IPS-NIHi11 (cell line): ENCODE measurements around the gene UNK.
"Not testable (repeated sequence)": the region's sequence is repeated elsewhere in the genome, so short reads cannot be mapped to it uniquely, and the experiment has no call there.

Source experiments
- DNase-seq: peaks from one replicate; pipeline ENCODE4 v3.0.0; 2012; ENCODE audit warnings: mixed read lengths, low spot score

The UNK gene

DNA sequence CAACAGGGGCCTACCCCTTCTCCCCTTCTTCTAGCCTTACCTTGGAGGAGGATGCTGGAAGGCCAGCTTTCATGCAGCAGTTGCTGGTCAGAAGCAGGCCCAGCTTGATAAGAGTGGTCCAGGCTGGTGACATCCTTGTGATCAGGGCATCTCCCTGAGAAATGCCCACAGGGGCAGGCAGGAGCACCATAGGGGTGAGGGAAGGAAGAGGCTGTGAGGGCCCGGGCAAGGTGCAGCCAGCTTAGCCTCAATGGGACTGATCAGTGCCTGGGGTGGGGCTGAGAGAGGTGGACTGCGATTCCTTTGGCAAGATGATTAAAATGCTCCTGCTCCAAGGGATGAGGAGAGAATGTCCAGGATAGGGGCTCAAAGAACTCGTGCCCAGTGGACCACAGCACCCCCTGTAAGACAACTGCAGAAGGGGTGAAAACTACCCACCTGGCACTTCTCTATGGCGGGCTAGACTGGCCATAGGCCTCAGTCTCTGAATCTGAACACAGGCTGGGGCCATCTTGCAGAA lies 10.1 kb upstream of the UNK start:
- no peak for DNase-seq

DNA sequence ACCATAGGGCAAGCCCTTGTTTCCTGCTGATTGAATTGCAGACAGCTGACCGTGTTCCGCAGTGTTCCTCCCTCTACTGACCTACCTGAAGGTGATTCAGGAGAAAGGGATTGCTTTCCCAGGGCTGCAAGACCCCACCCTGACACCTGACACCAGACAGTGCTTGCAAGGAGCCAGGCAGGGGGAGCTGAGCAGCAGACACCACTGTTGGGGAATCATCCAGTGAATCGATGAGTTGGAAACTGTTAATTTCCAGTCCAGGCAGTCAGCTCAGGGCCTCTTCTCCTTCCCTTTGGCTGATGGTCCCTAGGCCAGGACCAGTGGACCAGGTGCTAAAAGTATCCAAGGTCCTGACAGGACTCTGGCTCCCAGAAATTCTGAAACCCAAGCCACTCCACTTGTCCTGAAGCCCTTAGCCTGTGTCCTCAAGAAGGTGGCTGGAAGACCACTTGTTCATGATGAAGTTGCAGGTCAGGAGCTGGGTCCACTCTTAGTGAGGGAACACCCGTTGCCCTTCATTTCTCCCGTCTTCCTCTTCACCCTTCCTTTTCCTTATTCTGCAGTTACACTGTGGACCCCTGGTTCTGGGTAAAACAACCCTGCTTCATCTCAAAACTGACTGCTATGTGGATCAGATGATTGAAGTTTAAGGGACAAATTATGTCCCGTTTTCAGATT lies 9.5 kb upstream of the UNK start:
- DNase-seq: no peak

DNA sequence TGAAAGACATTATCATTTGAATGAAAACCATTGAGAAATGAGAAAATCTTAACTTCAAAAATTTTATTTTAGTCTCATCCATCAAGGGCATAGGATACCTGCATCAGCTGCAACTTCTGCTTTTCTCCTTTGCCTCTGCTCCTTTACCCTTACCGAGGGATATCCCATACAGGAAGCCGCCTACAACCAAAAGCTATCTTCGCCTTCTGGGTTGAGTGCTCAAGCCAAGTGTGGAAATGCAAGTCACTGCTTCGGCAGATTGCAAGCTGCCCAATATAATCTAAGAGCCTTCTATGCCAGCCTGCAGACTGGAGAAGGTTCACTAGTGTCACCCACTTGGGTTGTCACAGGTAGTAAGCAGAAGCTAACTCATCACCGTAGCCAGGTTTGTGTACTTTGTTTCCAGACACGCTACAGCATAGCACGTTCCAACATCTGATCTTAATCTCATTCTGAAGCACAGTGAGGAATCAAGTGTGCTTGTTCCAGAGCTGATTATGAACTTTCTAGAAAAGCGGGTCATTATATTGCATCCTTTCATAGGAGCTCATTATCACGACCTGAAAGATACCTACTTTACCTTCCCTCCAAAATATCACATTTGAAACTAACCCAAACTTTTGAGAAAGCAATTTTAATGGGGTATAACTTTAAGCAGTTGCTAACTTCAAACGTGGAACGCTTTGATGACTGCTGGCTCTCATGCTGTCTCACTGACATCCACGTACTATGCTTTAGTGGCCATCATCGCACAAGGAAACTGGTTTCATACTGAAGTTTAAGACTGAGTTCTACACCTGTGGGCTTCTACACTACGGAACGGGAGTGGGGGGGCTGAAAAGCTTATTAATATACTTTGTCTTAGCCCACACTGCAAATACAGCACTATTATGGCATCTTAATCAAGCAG lies 8.0 kb upstream of the UNK start:
- no peak for DNase-seq

DNA sequence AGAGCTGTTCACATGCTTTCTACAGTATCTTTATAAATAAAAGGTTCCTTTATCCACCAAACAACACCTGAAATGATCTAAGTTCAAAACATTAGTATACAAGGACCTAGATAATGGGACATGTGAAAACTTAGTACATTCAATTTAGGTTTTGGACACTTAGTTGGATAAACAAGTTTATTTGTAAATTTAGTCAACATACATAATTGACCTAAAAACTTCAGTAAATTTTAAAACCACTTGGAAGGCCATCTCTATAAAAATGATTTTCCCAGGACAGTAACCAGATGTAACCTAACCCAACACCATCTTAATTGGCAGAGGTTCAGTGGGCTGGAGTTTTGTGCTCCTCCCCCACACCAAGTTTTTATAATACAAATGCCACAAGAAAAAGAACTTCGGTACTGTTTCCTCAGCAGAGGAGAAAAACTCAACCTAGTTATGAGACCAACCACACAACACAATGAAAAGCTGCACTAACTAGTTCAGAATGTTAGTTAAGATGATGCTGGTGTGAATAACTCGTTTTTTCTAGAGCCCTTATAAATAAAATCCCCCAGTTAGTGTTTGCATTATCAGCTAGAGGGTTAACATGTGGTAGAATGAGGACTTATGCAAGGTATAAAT lies 7.2 kb upstream of the UNK start:
- DNase-seq: no peak

GRCh38 chr17:75778066-75778860 lies 6.3 kb upstream of the UNK start:
- not testable (repeated sequence) for DNase-seq

DNA sequence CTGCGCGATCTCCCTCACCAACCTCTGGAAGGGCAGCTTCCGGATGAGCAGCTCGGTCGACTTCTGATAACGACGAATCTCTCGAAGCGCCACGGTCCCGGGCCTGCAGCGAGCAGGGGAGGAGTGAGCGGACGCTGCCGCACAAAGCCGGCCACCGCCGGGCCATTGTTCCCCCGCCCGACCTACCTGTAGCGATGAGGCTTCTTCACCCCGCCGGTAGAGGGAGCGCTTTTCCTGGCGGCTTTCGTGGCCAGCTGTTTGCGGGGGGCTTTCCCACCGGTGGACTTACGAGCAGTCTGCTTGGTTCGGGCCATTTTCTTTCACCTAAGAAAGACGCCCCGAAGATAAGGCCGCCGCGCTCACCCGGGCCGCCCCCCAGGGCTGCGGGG lies 5.8 kb upstream of the UNK start:
- peak; percentile 63 for DNase-seq

DNA sequence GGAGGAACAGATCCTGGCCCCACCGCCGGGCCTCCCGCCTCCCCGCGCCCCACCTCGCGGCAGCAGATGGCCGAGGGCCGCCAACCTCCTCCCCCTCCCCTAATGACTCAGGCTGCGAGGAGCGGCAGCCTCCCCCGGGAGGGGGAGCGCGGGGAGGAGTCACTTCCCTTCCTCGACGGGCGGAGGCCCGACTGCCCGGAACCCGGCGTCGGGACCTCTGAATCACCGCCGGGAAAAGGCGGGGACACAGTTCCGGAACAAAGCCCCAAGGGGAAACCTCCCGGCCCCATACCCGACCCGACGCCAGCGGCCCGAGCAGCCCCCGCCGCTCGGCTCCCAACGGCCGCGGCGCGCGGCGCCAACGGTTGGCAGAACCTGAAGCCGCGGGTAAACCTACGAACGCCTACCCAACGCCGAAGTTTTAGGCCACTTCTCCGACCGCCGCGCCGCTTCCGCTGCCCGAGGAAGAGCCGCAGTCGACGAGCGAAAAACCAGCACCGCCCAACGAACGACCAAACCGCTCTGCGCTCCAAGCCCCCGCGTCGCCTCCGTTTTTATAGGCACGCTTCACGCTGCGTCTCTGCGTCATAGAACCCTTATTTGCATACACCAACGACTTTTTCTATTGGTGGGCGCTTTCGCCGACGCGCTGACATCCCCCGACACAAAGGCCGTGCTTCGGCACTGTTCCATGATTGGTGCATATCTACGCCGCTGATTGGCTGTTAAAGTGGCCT lies 5.2 kb upstream of the UNK start:
- peak; percentile 95 for DNase-seq

- no peak for DNase-seq
These were observed 4.4 kb upstream of the UNK start for GRCh38 chr17:75779987-75780889.

DNA sequence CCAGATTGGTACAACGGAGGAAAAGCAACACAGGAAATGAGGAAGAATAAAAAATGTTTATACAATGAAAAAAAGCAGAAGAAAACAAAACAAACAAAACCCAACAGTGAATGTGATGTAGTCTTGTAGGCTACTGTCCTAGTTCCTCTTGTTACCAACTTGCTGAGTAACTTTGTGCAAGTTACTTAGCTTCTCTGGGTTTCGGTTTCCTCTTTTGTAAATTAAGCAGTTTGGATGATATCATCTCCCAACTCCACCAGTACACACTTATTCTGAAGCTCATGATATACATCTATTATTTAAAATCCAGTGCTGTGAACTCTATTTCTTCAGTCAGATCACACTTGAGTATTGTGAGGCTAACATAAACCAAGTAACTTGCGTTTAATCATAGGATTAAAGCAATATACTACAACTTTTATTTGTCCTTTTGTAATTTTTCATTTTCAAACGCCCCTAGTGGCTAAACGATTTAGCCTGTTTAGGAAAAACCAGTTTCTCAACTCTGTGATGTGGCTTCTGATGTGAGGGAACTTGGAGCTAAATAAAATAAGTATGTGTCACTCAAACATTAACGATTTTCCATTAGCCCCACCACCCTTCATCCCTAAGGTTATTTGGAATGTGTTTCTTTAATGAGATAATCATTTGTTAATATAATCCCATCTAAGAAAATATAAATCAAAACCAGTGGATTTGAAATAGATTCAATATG lies 1.4 kb upstream of the UNK start:
- no peak for DNase-seq

DNA sequence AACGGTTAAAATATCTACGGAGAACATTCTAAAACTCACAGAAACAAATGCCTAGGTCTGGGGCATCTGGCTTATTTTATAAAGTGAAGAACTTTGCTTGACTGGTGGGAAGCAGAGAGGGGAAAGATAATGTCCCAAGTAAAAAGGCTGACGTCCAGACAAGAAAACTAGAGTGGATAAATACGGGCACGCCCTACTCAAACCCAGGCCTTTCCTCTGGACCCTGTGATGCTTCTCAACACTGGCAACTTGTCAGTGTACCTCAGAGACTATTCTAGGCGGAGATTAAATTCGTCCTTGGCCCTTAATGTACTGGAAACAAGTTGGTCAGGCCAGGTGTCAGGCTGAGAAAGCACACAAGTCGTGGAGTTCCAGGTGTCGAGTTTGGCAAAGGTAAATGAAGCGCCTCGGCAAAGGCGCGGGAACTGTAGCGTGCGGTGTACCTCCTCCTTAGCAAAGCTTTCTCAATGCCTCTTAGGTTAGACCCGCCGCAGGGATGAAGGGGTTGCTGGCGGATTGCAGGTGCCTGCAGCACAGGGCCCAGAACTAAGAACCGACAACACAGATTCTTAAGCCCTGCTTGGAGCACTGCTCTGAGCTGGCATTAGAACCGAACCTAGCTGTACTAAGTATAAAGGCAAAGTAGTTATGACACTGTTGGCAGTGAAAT lies 668 bp upstream of the UNK start:
- DNase-seq: no peak

GRCh38 chr17:75785016-75785890 lies 647 bp downstream of the UNK start:
- DNase-seq: peak; percentile 87

DNA sequence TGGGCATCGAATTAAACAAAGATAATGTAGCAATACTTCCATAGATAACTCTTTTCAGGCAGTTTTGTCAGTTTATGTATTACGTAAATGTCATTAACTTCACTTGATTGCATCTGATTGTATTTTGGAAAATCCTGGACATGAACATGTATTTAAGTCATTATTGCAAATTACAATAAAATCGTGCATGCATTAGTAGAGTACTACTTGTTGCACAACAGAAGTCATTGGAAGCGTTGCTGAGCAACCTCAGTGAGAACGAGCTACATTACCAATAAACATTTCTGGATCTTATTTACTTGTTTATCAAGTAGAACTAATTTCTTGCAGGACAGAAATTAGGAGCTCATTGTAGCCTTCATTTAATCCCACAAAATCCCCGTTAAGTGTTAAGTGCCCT lies 6.6 kb downstream of the UNK start:
- no peak for DNase-seq

GRCh38 chr17:75793460-75793859 lies 8.9 kb downstream of the UNK start:
- DNase-seq: no peak

DNA sequence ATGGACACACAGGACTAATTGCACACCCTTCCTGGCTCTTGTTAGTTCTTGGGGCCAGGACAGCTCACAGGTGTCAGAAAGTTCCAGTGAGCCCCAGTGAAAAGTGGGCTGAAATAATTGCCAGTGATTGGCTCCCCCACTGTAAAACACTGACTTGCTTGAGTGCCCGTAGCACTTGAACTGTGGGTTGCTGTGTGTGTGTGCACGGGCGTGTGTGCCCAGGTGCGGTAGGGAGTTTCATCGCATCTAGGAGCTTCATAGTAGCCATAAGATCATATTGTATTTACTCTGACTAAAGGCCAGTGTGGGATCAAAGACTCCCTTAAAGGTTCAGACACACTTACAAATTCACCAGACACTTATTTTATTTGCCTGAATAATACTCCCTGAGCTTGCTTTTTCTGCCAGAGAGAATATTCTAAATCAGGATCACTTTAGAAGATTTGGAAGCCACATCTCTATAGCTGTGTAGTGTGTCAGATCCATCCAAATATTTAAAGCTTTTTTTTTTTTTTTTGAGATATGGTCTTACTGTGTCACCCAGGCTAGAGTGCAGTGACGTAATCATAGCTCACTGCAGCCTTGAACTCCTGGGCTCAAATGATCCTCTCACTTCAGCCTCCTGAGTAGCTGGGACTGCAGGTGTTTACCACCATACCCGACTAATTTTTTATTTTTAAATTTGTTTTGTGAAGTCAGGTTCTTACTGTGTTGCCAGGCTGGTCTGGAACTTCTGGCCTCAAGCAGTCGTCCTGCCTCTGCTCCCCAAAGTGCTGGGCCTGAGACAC lies 11.4 kb downstream of the UNK start:
- DNase-seq: no peak

DNA sequence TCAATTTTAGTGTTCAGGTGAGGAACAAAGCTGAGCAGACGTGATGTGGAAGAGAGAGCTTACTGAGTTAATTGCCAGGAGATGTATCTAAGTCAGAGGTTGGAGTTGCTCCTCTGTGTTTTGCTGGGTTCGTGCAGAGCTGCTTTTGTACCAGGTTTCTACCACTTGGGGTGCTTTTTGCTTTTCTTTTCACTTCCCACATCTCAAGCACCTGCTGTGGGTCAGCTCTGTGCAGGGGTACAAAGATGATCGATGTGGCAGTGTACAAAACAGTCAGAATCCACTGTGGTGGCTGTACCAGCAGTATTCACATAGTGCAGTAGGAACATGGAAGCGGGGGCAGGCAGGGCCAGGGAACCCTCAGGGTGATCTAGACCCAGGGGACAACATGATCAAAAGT lies 14.8 kb downstream of the UNK start:
- DNase-seq: no peak

DNA sequence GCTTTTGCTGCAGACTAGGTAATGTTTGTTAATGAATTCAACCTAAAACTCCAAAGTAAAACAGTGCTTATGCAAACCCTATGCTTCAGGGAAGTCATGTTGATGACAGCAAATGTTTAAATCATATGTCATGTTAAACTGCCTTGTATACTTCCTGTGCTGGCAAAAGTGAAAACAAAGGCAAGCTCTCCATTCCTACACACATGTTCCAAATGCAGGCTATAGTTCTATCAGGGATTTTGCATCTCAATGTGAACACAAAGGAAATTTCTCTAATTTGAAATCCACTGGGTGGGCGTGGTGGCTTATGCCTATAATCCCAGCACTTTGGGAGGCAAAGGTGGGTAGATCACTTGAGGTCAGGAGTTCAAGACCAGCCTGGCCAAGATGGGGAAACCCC lies 19.3 kb downstream of the UNK start:
- no peak for DNase-seq

DNA sequence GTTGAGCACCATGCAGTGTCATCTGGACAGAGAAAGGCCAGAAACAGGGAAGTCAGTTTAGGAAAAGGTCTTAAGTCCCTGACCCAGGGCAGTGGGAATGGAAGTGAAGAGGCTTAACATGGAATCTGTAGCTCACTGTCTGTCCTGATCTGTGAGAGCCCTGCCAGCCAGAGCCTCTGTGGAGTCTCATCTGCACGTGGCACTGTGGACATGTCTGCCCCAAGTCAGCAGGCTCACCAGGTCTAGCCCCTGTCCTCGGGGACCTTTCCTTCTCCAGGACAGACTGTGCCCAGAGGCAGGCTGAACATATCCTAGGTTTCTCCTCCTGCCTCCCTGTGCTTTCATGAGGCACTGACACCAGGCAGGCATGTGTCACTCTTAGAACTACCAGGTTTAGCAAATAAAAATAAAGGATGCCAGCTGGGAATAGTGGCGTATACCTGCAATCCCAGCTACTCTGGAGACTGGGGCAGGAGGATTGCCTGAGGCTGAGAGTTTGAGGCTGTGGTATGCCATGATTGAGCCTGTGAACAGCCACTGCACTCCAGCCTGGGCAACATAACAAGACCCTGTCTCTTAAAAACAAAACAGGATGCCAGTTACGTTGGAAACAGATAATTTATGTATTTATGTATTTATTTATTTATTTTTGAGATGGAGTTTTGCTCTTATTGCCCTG lies 22.4 kb downstream of the UNK start:
- no peak for DNase-seq
